Endothelial cell of umbilical vein (primary cell): ENCODE measurements around the gene SLC1A3. TPM values are rescaled to one million over a fixed set of nuclear protein-coding genes. Genes with fewer than 3 reads are reported as not detected.

Experiments used
- BruUV-seq: library from RNA; stranded (reverse); fragments of 400-500 nt; replicated peaks from 2 replicates; lab custom pipeline; 2021; lab: Mats Ljungman, UMichigan
- CTCF ChIA-PET: fragments of 300-600, 350-600 bp; sonication (Branson Sonifier 250); formaldehyde crosslinking; loops from one replicate; lab custom pipeline; 2021; ENCODE audit warnings: antibody characterized with exemption, inconsistent platforms; lab: Charles Lee
- POLR2A ChIA-PET: fragments of 300-600, 350-600 bp; sonication (Branson Sonifier 250); formaldehyde crosslinking; loops from one replicate; lab custom pipeline; 2021; ENCODE audit warnings: antibody characterized with exemption, inconsistent platforms; lab: Charles Lee
- DNase-seq: peaks from one replicate; pipeline ENCODE4 v3.0.0-alpha.2; 2011; ENCODE audit warnings: low read depth, low spot score
- FAIRE-seq: peaks from 2 replicates; lab custom pipeline; 2011; peaks lifted over from hg19 to GRCh38; lab: Jason Lieb, UNC
- H2AFZ ChIP-seq: 2 replicates; pipeline ENCODE4 v1.6.0; 2012; ENCODE audit warnings: low read depth, low read length, control low read depth, inconsistent platforms
- H3K27ac ChIP-seq: 2 replicates; pipeline ENCODE4 v1.5.1; 2011; ENCODE audit warnings: low read depth, mild to moderate bottlenecking, control low read depth, low read length, moderate library complexity; ENCODE audit not compliant: insufficient read depth
- H3K27me3 ChIP-seq, 2 experiments: 2 replicates each; pipeline versions ENCODE4 v1.6.0 to v1.6.1; 2011; ENCODE audit warnings: low read length in 2 of 2, mixed read lengths in 1 of 2; ENCODE audit not compliant: control insufficient read depth in 2 of 2, insufficient read depth in 2 of 2
- H3K36me3 ChIP-seq, 2 experiments: 2 replicates in 1 of 2; 3 replicates in 1 of 2; pipeline ENCODE4 v1.5.1; 2011; ENCODE audit warnings: low read length in 2 of 2, mild to moderate bottlenecking in 1 of 2, moderate library complexity in 1 of 2; ENCODE audit not compliant: control insufficient read depth in 2 of 2, insufficient read depth in 2 of 2; ENCODE audit errors: extremely low read depth in 1 of 2
- H3K4me1 ChIP-seq: 3 replicates; pipeline ENCODE4 v1.5.1; 2011; ENCODE audit warnings: mild to moderate bottlenecking, low read length; ENCODE audit not compliant: control insufficient read depth, insufficient read depth; ENCODE audit errors: extremely low read depth
- H3K4me2 ChIP-seq: 2 replicates; pipeline ENCODE4 v1.6.1; 2011; ENCODE audit warnings: low read length, control low read depth, mixed read lengths; ENCODE audit not compliant: insufficient read depth
- H3K4me3 ChIP-seq, 3 experiments: fragments of 200-600 bp in 1 of 3; sonication (generic), shearing (Covaris generic) in 1 of 3; replicated peaks in 1 of 3; 2 replicates each; pipeline ENCODE4 v1.5.1; 2011 to 2016; ENCODE audit warnings: control low read depth in 3 of 3, low read length in 3 of 3, mild to moderate bottlenecking in 2 of 3, inconsistent platforms in 1 of 3, low read depth in 1 of 3, moderate library complexity in 1 of 3; ENCODE audit not compliant: insufficient read depth in 1 of 3
- H3K79me2 ChIP-seq: 2 replicates; pipeline ENCODE4 v1.6.0; 2012; ENCODE audit warnings: low read length, inconsistent platforms; ENCODE audit not compliant: control insufficient read depth, insufficient read depth
- H3K9ac ChIP-seq: replicated peaks from 2 replicates; pipeline ENCODE3; 2011; ENCODE audit warnings: low read length, control low read depth; ENCODE audit not compliant: insufficient read depth; ENCODE audit errors: extremely low read depth
- H3K9me1 ChIP-seq: replicated peaks from 3 replicates; pipeline ENCODE4 v1.6.0; 2011; ENCODE audit warnings: mild to moderate bottlenecking, low read length; ENCODE audit not compliant: control insufficient read depth, insufficient read depth; ENCODE audit errors: extremely low read depth
- H3K9me3 ChIP-seq: replicated peaks from 2 replicates; pipeline ENCODE4 v1.5.1; 2012; ENCODE audit warnings: low read length, inconsistent platforms; ENCODE audit not compliant: control insufficient read depth, insufficient read depth
- H4K20me1 ChIP-seq: replicated peaks from 2 replicates; pipeline ENCODE3; 2011; ENCODE audit warnings: mild to moderate bottlenecking, low read length; ENCODE audit not compliant: control insufficient read depth, insufficient read depth; ENCODE audit errors: extremely low read depth
- CTCF ChIP-seq, 2 donors: IDR thresholded peaks; 1 replicate in 1 of 2; 2 replicates in 1 of 2; pipeline ENCODE4 v1.5.1; 2011; ENCODE audit warnings: low read length in 2 of 2, mild to moderate bottlenecking in 2 of 2, moderate library complexity in 2 of 2, control low read depth in 1 of 2, inconsistent platforms in 1 of 2, low read depth in 1 of 2; ENCODE audit not compliant: insufficient read depth in 1 of 2; ENCODE audit errors: extremely low read depth in 1 of 2
- FOS ChIP-seq: IDR thresholded peaks from 2 replicates; pipeline ENCODE4 v1.6.1; 2011; ENCODE audit warnings: mild to moderate bottlenecking, low read length, moderate library complexity, borderline replicate concordance; ENCODE audit not compliant: insufficient read depth
- GATA2 ChIP-seq: IDR thresholded peaks from 2 replicates; pipeline ENCODE4 v1.7.0; 2011; ENCODE audit warnings: low read depth, mild to moderate bottlenecking, moderate library complexity, mixed read lengths, low read length; ENCODE audit not compliant: insufficient read length, insufficient read depth
- MYC ChIP-seq: IDR thresholded peaks from one replicate; pipeline ENCODE4 v1.6.1; 2011; ENCODE audit warnings: mild to moderate bottlenecking, low read depth, low read length
- POLR2A ChIP-seq: IDR thresholded peaks from 2 replicates; pipeline ENCODE4 v1.6.1; 2012; ENCODE audit warnings: low read depth, mild to moderate bottlenecking, control low read depth, low read length
- POLR2AphosphoS5 ChIP-seq: IDR thresholded peaks from 2 replicates; pipeline ENCODE4 v1.6.1; 2012; ENCODE audit warnings: low read depth, mild to moderate bottlenecking, control low read depth, low read length, moderate library complexity; ENCODE audit not compliant: insufficient read depth
- dilution Hi-C: fragments of 300-500 bp; cut with MboI; formaldehyde crosslinking; loops from one replicate; pipeline ENCODE4 v1.15.0; 2019; ENCODE audit warnings: low sequenced_read_pairs; ENCODE audit not compliant: extremely low pct_ligation_motif_present
- intact Hi-C: fragments of 100-400 bp; cut with micrococcal nuclease; formaldehyde crosslinking; loops from one replicate; pipeline ENCODE4 v1.10.0; 2022
- polyA plus RNA-seq, 4 experiments: library from polyadenylated mRNA; depleted of rRNA in 3 of 4; stranded (reverse) in 3 of 4; unstranded in 1 of 4; fragments of >200 nt; gene quantifications; 2 replicates each; pipeline versions ENCODE4 v1.2.1 to v1.2.3, GENCODE V29; 2011 to 2012; ENCODE audit warnings: missing spikeins in 1 of 4
- total RNA-seq: library from RNA; stranded (reverse); gene quantifications from 2 replicates; pipeline ENCODE4 v1.2.3, GENCODE V29; 2021
- TF ChIP-seq, protein P1 (sequence below): IDR thresholded peaks from 2 replicates; pipeline ENCODE4 v1.6.1; 2011; ENCODE audit not compliant: insufficient read depth, insufficient read length

SLC1A3 gene
- total and polyA plus RNA-seq, 2 donors (not counting 3 experiments of a cell fraction or from before 2014, with no cell fraction given), result 0.36 TPM; not detected in 1

DNA sequence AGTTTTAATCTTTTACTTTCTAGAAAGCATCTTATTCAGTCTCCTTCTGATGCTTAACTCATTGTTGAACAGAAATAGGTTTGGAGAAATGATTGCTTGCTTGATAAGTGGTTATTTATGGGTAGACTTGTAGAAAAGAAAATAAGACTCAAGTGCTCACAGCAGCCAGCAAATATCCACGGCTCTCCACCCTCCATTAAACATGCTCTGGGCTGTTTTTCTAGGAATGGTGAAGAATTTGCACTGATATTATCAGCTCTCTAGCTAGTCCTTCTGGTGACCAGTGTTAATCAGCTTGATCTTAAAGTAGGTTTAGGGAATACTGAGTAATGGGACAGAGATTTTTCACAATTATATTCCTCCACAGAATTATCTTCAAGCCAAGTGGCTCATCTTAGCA, 60.6 kb downstream of the SLC1A3 start:
- no peak for DNase-seq

More for the DNA sequence above, 60.6 kb downstream of the SLC1A3 start:
- Histone ChIP-seq H3K4me1 (no peaks in the 10 kb centered on the region), H3K9me1 (no peaks in the 10 kb centered on the region), H3K79me2 (no peaks in the 10 kb centered on the region), H3K4me2 (no peak overlapping the region), H3K9ac (no peak overlapping the region), H3K4me3 (no peak overlapping the region), H4K20me1 (no peaks in the 10 kb centered on the region), H3K36me3 (no peaks in the 10 kb centered on the region), H3K9me3 (no peaks in the 10 kb centered on the region), H3K27ac (no peak overlapping the region), H2AFZ (no peak overlapping the region), H3K27me3 (no peaks in the 10 kb centered on the region)
- FAIRE-seq, result no peak
- dilution Hi-C loops (no loop called here), intact Hi-C loops (no loop called here)
- no TSS peak for BruUV-seq
- POLR2A ChIA-PET, result no interaction called here
- TF ChIP-seq CTCF (IDR thresholded peaks at IDR 0.05; ENCODE audit: extremely low read depth in 1 of 2, insufficient read depth in 1 of 2, low read depth in 1 of 2, low read length in 2 of 2) (no peak), GATA2 (no peak), POLR2A (no peak), FOS (no peak), POLR2AphosphoS5 (no peak), MYC (no peak)
- TF ChIP-seq, protein P1, sequence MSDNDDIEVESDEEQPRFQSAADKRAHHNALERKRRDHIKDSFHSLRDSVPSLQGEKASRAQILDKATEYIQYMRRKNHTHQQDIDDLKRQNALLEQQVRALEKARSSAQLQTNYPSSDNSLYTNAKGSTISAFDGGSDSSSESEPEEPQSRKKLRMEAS, result no peak
- CTCF ChIA-PET, result no interaction called here
